PC-3 (cell line): Measurements from ENCODE around the gene TKT. TPM values are rescaled to one million over a fixed set of nuclear protein-coding genes. Genes with fewer than 3 reads are reported as not detected.
A peak's percentile ranks its signal among the peaks of the same experiment; 100 is the strongest.

Experiments used
- ATAC-seq: fragments of 200-7000 bp; cut with Tn5 transposase; 2 replicates; pipeline ENCODE4 v1.9.1; 2020; ENCODE audit warnings: mild to moderate bottlenecking, moderate library complexity
- BruUV-seq: library from RNA; stranded (reverse); fragments of 400-500 nt; replicated peaks from 2 replicates; lab custom pipeline; 2021; lab: Mats Ljungman, UMichigan
- CTCF ChIA-PET: fragments of 300-600 bp; sonication (Branson Sonifier 250); formaldehyde crosslinking; loops from one replicate; lab custom pipeline; 2022; ENCODE audit warnings: antibody characterized with exemption; lab: Charles Lee
- POLR2A ChIA-PET: fragments of 300-600 bp; sonication (Branson Sonifier 250); formaldehyde crosslinking; loops from one replicate; lab custom pipeline; 2022; ENCODE audit warnings: antibody characterized with exemption; ENCODE audit not compliant: unreplicated experiment; lab: Charles Lee
- DNase-seq: peaks from one replicate; pipeline ENCODE4 v3.0.0-alpha.2; 2015
- H2AFZ ChIP-seq: fragments of 300-600 bp; sonication (generic); 2 replicates; pipeline ENCODE4 v1.6.0; 2016; ENCODE audit warnings: antibody characterized with exemption, low read length
- H3F3A ChIP-seq: fragments of 300-600 bp; sonication (generic); one replicate; pipeline ENCODE4 v1.6.0; 2017; ENCODE audit warnings: antibody characterized with exemption, low read length, control low read depth, mild to moderate bottlenecking; ENCODE audit not compliant: unreplicated experiment
- H3K27ac ChIP-seq: fragments of 300-600 bp; sonication (generic); 2 replicates; pipeline ENCODE4 v1.5.1; 2016; ENCODE audit warnings: mild to moderate bottlenecking, low read length
- H3K27me3 ChIP-seq: fragments of 300-600 bp; sonication (generic); 2 replicates; pipeline ENCODE4 v1.6.1; 2016; ENCODE audit warnings: low read length, mixed read lengths
- H3K36me3 ChIP-seq: fragments of 300-600 bp; sonication (generic); 2 replicates; pipeline ENCODE4 v1.6.1; 2016; ENCODE audit warnings: low read depth, mixed run types, low read length, mixed read lengths
- H3K4me1 ChIP-seq: fragments of 300-600 bp; sonication (generic); 2 replicates; pipeline ENCODE4 v1.5.1; 2016; ENCODE audit warnings: low read length; ENCODE audit not compliant: insufficient read depth
- H3K4me2 ChIP-seq: fragments of 300-600 bp; sonication (generic); 2 replicates; pipeline ENCODE4 v1.6.0; 2016; ENCODE audit warnings: low read length
- H3K4me3 ChIP-seq: fragments of 300-600 bp; sonication (generic); 2 replicates; pipeline ENCODE4 v1.5.1; 2016; ENCODE audit warnings: mild to moderate bottlenecking, low read length, mixed read lengths
- H3K79me2 ChIP-seq: fragments of 300-600 bp; sonication (generic); 2 replicates; pipeline ENCODE4 v1.6.1; 2017; ENCODE audit warnings: low read length, mixed read lengths
- H3K9ac ChIP-seq: fragments of 300-600 bp; sonication (generic); 2 replicates; pipeline ENCODE4 v1.6.0; 2016; ENCODE audit warnings: mild to moderate bottlenecking, low read length
- H3K9me2 ChIP-seq: fragments of 300-600 bp; sonication (generic); replicated peaks from 2 replicates; pipeline ENCODE4 v1.6.1; 2016; ENCODE audit warnings: mixed run types, low read length, mixed read lengths
- H3K9me3 ChIP-seq: fragments of 300-600 bp; sonication (generic); 2 replicates; pipeline ENCODE4 v1.6.1; 2016; ENCODE audit warnings: low read length, mixed read lengths
- H4K20me1 ChIP-seq: fragments of 300-600 bp; sonication (generic); 2 replicates; pipeline ENCODE4 v1.6.1; 2016; ENCODE audit warnings: low read length, mixed read lengths
- EZH2 ChIP-seq: fragments of 300-600 bp; sonication (generic); IDR thresholded peaks from one replicate; pipeline ENCODE4 v1.6.1; 2017; ENCODE audit warnings: antibody characterized with exemption, mild to moderate bottlenecking, low read length; ENCODE audit not compliant: unreplicated experiment
- EZH2phosphoT487 ChIP-seq: fragments of 300-600 bp; sonication (generic); IDR thresholded peaks from 2 replicates; pipeline ENCODE4 v1.6.1; 2018; ENCODE audit warnings: mild to moderate bottlenecking, antibody characterized with exemption, low read length, borderline replicate concordance
- intact Hi-C: fragments of 100-400 bp; cut with micrococcal nuclease; formaldehyde crosslinking; loops from 2 replicates; pipeline ENCODE4 v1.9.0; 2023
- total RNA-seq: library from RNA; depleted of rRNA; stranded (reverse); fragments of >200 nt; gene quantifications from 2 replicates; pipeline ENCODE4 v1.2.3, GENCODE V29; 2014
- TF ChIP-seq, protein P1 (sequence below): fragments of 300-600 bp; sonication (generic); conservative IDR thresholded peaks from 2 replicates; pipeline ENCODE4 v1.5.1; 2017; ENCODE audit warnings: antibody characterized with exemption, low read depth, mild to moderate bottlenecking, low read length

Gene TKT
- total RNA-seq, 1 experiment from 2014 or later = 486 TPM

DNA sequence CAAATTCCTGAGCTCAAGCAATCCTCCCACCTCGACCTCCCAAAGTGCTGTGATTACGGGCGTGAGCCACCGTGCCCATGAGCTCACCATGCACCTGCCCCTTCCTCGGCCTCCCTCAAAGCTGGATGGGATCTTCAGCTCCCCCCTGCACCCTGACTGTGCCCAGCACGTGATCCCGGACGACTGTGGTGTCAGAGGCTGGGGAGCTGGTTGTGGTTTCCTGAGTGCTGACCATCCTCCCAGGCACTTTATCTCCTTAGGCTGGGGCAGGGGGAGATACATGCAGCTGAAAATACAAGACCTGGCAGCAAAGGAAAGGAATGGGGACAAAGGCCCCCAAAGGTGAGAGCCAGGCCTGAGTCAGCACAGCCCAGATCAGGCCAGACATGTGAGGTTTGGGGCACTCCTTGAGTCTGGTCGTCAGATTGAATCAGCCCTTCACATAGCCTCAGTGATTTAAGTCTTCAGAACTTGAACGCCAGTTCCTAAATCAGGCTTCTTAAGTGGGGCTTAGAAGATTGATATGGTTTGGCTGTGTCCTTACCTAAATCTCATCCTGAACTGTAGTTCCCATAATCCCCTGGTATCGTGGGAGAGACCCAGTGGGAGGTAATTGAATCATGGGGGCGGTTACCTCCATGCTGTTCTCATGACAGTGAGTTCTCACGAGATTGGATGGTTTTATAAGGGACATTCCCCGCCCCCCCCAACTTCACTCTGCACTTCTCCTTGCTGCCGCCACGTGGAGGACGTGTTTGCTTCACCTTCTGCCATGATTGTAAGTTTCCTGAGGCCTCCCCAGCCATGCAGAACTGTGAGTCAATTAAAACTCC, 59.0 kb downstream of the TKT start:
- no TSS peak for BruUV-seq
- H3K9me3 ChIP-seq = no peaks in the 10 kb centered on the region
- H3K9ac ChIP-seq = peak overlapping the region; percentile 10; the same call in 1 of the 2 replicates
- no peaks in the 10 kb centered on the region for H3K9me2 ChIP-seq
- intact Hi-C loops = loop anchor here (1.0 kb wide), 1 partner anchor 82 kb away; no protein-coding TSS in a partner anchor
- ChIA-PET CTCF (interaction anchor here (0.6 to 1.8 kb wide), 3 partner anchors 62 to 121 kb away, joined by 3 to 6 read pairs (median 6); no protein-coding TSS in a partner anchor), POLR2A (no interaction called here)
- TF ChIP-seq EZH2 (no peak), EZH2phosphoT487 (no peak)
- TF ChIP-seq, protein P1, sequence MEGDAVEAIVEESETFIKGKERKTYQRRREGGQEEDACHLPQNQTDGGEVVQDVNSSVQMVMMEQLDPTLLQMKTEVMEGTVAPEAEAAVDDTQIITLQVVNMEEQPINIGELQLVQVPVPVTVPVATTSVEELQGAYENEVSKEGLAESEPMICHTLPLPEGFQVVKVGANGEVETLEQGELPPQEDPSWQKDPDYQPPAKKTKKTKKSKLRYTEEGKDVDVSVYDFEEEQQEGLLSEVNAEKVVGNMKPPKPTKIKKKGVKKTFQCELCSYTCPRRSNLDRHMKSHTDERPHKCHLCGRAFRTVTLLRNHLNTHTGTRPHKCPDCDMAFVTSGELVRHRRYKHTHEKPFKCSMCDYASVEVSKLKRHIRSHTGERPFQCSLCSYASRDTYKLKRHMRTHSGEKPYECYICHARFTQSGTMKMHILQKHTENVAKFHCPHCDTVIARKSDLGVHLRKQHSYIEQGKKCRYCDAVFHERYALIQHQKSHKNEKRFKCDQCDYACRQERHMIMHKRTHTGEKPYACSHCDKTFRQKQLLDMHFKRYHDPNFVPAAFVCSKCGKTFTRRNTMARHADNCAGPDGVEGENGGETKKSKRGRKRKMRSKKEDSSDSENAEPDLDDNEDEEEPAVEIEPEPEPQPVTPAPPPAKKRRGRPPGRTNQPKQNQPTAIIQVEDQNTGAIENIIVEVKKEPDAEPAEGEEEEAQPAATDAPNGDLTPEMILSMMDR = no peak
- DNase-seq = peak; percentile 33
- no peaks in the 10 kb centered on the region for H3K27me3 ChIP-seq
- H4K20me1 ChIP-seq = no peaks in the 10 kb centered on the region
- H3K4me3 ChIP-seq = no peak overlapping the region
- H3F3A ChIP-seq = no peaks in the 10 kb centered on the region
- no peaks in the 10 kb centered on the region for H3K79me2 ChIP-seq
- peak overlapping the region; percentile 13; the same call in 1 of the 2 replicates for H2AFZ ChIP-seq
- H3K27ac ChIP-seq = no peak overlapping the region
- H3K4me1 ChIP-seq = peaks cover 29% of the 10 kb centered on the region
- H3K36me3 ChIP-seq = no peaks in the 10 kb centered on the region
- H3K4me2 ChIP-seq = no peak overlapping the region
- ATAC-seq = no peak

DNA sequence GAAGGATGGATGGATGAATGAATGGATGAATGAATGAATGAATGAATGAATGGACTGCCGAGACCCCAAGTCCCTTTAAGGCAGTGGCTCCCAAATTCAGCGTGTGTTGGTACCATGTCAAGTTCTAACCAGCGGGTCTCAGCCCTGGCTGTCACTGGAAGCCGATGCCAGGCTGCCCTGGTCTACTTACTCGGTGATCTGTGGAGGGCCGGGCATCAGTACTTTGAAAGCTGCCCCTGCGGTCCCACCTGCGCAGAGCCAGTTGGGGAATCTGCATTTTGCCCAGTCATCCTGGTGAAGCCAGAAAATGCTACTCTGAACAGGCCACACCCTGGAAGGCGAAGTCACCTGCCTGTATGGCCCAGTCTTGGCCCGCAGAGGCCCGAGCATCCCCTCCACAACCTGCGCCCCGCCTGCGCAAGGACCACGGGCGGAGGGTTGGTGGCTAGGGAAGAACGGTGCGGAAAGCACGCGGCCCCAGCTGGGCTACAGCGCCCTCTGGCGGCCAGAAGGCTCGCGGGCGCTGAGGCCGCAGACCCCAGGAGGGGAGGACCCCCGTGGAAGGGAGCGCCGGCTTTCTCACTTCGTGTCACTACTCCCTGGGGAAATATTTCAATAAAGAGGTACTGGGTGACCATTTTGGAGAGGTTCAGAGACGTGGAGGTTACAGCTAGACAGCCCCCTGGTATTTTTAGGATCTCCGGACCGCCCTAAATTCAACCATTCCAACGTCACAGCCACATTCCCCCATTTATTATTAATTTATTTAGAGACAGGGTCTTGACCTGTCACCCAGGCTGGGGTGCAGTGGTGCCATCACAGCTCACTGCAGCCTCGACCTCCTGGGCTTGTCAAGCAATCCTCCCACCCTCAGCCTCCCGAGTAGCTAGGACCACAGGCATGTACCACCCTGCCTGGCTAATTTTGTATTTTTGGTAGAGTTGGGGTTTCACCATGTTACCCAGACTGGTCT, 59.9 kb downstream of the TKT start:
- TSS peak; percentile 14 for BruUV-seq
- Histone ChIP-seq H3K9me3 (no peaks in the 10 kb centered on the region), H3K4me3 (no peak overlapping the region), H2AFZ (0 out of 2 replicates have a peak overlapping the region, but pooled peaks have one; percentile 56), H3K27me3 (no peaks in the 10 kb centered on the region), H3F3A (no peaks in the 10 kb centered on the region), H3K9ac (no peak overlapping the region), H3K27ac (no peak overlapping the region), H3K4me2 (peak overlapping the region; percentile 48; the same call in 1 of the 2 replicates), H4K20me1 (no peaks in the 10 kb centered on the region), H3K79me2 (no peaks in the 10 kb centered on the region), H3K9me2 (no peaks in the 10 kb centered on the region), H3K36me3 (no peaks in the 10 kb centered on the region), H3K4me1 (peaks cover 29% of the 10 kb centered on the region)
- POLR2A ChIA-PET = no interaction called here
- CTCF ChIA-PET = interaction anchor here (0.6 to 1.8 kb wide), 4 partner anchors 10 to 82 kb away, joined by 6 to 9 read pairs (median 6); no protein-coding TSS in a partner anchor
- TF ChIP-seq EZH2 = no peak
- TF ChIP-seq, protein P1 = peak; percentile 99
- ATAC-seq (peak; percentile 52), DNase-seq (peak; percentile 65)
- intact Hi-C loops = loop anchor here (1.0 kb wide), 1 partner anchor 82 kb away; no protein-coding TSS in a partner anchor
